Measurements from ENCODE around the gene CCL13. TPM values are rescaled to one million over a fixed set of nuclear protein-coding genes. Genes with fewer than 3 reads are reported as not detected.

CCL13 gene
- total RNA-seq, 6 donors from 2014 or later: 0.76 to 16.7 (median 1.9) TPM; not detected in 1

DNA sequence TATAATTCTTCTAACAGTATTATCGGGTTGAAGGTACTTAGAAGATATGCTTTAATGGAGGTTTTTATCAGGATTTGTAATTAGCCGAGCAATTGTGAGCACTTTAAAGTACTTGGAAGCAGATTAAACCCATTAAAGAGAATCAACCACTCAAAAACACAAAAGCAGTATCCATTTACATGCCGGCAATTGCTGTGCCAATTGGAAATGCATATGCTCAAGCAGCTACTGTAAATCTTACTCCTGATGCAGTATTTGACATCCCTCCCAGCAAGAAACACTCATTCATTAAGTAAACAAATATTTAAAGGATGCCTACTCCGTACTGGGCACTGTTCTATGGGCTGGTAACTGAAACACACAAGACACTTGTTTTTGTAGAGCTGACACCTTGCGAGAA lies 18.2 kb downstream of the CCL13 start:
- TF ChIP-seq POLR2A (IDR thresholded peaks at IDR 0.05) (no peak), EP300 (IDR thresholded peaks at IDR 0.05) (no peak), POLR2AphosphoS5 (IDR thresholded peaks at IDR 0.05) (no peak)
- TF ChIP-seq, protein P1, sequence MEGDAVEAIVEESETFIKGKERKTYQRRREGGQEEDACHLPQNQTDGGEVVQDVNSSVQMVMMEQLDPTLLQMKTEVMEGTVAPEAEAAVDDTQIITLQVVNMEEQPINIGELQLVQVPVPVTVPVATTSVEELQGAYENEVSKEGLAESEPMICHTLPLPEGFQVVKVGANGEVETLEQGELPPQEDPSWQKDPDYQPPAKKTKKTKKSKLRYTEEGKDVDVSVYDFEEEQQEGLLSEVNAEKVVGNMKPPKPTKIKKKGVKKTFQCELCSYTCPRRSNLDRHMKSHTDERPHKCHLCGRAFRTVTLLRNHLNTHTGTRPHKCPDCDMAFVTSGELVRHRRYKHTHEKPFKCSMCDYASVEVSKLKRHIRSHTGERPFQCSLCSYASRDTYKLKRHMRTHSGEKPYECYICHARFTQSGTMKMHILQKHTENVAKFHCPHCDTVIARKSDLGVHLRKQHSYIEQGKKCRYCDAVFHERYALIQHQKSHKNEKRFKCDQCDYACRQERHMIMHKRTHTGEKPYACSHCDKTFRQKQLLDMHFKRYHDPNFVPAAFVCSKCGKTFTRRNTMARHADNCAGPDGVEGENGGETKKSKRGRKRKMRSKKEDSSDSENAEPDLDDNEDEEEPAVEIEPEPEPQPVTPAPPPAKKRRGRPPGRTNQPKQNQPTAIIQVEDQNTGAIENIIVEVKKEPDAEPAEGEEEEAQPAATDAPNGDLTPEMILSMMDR (IDR thresholded peaks at IDR 0.05): no peak
- no peak for ATAC-seq (ENCODE audit: low FRiP score in 2 of 2)

DNA sequence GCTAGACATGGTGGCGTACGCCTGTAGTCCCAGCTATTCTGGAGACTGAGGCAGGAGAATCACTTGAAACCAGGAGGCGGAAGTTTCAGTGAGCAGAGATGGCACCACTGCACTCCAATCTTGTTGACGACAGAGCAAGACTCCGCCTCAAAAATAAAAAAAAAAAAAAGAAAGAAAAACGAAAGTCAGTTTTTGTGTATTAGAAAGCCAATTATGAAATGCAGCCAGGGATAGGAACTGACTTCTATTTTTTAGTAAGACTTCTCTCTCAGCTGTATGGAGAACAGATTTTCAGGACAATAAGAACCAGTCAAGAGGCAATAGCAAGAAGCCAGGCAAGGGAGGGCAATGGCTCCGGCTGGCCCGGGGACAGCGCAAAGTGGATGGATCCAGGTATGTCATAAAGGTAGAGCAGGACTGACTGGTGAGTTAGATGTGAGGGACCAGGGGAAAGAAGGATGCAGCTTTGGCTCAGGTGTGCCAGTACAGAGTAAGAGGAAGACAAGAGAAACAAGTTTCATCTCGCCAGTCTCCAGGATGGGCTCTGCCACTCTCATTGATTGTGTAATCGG lies 19.2 kb downstream of the CCL13 start:
- peak in 1 of 2 donors; percentile 28 for DNase-seq
- no peak for TF ChIP-seq POLR2AphosphoS5 (IDR thresholded peaks at IDR 0.05)
- TF ChIP-seq, protein P1 (IDR thresholded peaks at IDR 0.05): no peak
- TF ChIP-seq POLR2A (IDR thresholded peaks at IDR 0.05): no peak
- TF ChIP-seq EP300 (IDR thresholded peaks at IDR 0.05): no peak

More for the DNA sequence above, 18.2 kb downstream of the CCL13 start:
- DNase-seq: no peak
- Histone ChIP-seq H3K27ac (no peak overlapping the region), H3K36me3 (no peaks in the 10 kb centered on the region), H3K4me3 (no peak overlapping the region), H3K9me3 (no peaks in the 10 kb centered on the region), H3K27me3 (no peaks in the 10 kb centered on the region), H3K4me1 (peaks cover under 1 to 4% (median 3%) of the 10 kb centered on the region in 4 donors)
- 79% methylated on average over 5 of the region's 5 CpGs for WGBS, 2 donors

DNA sequence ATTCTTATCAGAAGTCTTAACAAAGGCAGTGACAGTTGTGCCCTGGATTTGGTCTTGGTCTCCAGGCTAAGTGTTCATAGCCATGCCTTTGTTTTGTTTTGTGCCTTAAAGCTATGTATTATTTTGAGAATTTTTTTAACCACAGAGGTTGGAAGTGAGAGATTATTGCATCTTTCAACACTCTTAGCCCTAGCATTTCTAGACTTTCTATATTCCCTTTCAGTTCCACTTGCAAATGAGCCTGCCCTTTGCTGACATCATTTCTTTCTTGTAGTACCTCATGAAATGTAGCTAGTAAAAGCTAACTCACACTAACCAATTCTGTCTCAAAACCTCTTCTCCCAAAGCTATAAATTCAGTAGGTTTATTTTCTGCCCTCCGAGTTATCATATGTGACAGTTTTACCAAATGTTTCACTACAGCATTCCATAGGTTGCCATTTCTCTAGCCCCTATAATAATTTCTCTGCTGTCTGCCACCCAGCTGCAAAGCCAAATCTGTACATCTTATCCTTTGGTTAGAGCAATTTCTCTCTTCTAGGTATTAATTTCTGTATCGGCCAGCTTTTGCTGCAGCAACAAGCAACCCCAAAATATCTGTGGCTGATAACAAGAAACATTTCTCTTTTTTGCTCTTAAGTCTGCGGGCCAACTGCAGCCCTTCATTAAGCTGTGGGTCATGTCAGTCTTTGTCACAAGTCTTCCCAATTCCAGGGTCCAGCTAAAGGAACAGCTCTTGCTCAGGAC lies 21.0 kb downstream of the CCL13 start:
- no peak overlapping the region for H3K27ac ChIP-seq
- no peak for TF ChIP-seq EP300 (IDR thresholded peaks at IDR 0.05)
- no peak for TF ChIP-seq POLR2A (IDR thresholded peaks at IDR 0.05)
- TF ChIP-seq, protein P1 (IDR thresholded peaks at IDR 0.05): no peak
- no peak for TF ChIP-seq POLR2AphosphoS5 (IDR thresholded peaks at IDR 0.05)
- H3K9me3 ChIP-seq: no peaks in the 10 kb centered on the region
- no peak for ATAC-seq (ENCODE audit: low FRiP score in 2 of 2)
- no peaks in the 10 kb centered on the region for H3K36me3 ChIP-seq
- H3K4me3 ChIP-seq: no peak overlapping the region
- DNase-seq: no peak
- peaks cover 0 to 4% (median 1%) of the 10 kb centered on the region in 4 donors for H3K4me1 ChIP-seq
- WGBS, 2 donors: 94 to 96% methylated on average over 3 of the region's 3 CpGs
- no peaks in the 10 kb centered on the region for H3K27me3 ChIP-seq

More for the DNA sequence above, 19.2 kb downstream of the CCL13 start:
- 87 to 90% methylated on average over 11 of the region's 11 CpGs for WGBS, 2 donors
- H3K4me1 ChIP-seq: peaks cover 0 to 4% (median 1%) of the 10 kb centered on the region in 4 donors
- H3K27ac ChIP-seq: no peak overlapping the region
- H3K36me3 ChIP-seq: no peaks in the 10 kb centered on the region
- no peaks in the 10 kb centered on the region for H3K9me3 ChIP-seq
- ATAC-seq (ENCODE audit: low FRiP score in 2 of 2): no peak
- no peaks in the 10 kb centered on the region for H3K27me3 ChIP-seq
- H3K4me3 ChIP-seq: no peak overlapping the region

DNA sequence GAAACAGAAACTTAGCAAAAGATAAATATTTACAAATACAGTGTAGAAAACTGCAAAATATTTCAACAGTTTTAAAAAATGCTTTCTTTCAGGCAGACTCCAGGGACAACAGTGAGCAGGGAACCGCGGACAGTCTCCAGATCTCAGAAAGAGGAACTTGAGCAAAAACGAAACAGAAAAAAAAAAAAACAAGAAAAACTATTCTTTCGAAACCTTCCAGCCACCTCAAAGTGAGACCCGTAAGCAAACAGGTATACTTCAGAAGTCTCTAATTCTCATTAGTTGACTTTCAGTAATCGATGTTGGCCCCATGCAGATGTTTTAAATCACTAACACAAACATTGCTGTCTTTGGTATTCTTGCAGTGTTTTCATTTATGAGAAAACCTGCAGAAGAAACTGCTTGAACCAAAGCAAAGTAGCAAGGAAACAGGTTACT lies 22.4 kb downstream of the CCL13 start:
- TF ChIP-seq POLR2A (IDR thresholded peaks at IDR 0.05): no peak
- TF ChIP-seq, protein P1 (IDR thresholded peaks at IDR 0.05): no peak
- no peak for TF ChIP-seq POLR2AphosphoS5 (IDR thresholded peaks at IDR 0.05)
- TF ChIP-seq EP300 (IDR thresholded peaks at IDR 0.05): no peak
- WGBS, 2 donors: 22 to 24% methylated on average over 6 of the region's 6 CpGs
- no peak overlapping the region for H3K4me3 ChIP-seq
- no peaks in the 10 kb centered on the region for H3K36me3 ChIP-seq
- ATAC-seq (ENCODE audit: low FRiP score in 2 of 2): peak in 1 of 2 donors; percentile 56
- no peaks in the 10 kb centered on the region for H3K27me3 ChIP-seq
- peak in 1 of 2 donors; percentile 43 for DNase-seq
- H3K27ac ChIP-seq: no peak overlapping the region
- H3K9me3 ChIP-seq: no peaks in the 10 kb centered on the region
- H3K4me1 ChIP-seq: peaks cover 3 to 10% (median 5%) of the 10 kb centered on the region in 4 donors
